Measurements from ENCODE around the gene LRRC43. TPM values are rescaled to one million over a fixed set of nuclear protein-coding genes. Genes with fewer than 3 reads are reported as not detected.
A peak's percentile ranks its signal among the peaks of the same experiment; 100 is the strongest.

LRRC43 gene
- total RNA-seq, 2 experiments from 2014 or later, result 0.23 TPM; not detected in 1

DNA sequence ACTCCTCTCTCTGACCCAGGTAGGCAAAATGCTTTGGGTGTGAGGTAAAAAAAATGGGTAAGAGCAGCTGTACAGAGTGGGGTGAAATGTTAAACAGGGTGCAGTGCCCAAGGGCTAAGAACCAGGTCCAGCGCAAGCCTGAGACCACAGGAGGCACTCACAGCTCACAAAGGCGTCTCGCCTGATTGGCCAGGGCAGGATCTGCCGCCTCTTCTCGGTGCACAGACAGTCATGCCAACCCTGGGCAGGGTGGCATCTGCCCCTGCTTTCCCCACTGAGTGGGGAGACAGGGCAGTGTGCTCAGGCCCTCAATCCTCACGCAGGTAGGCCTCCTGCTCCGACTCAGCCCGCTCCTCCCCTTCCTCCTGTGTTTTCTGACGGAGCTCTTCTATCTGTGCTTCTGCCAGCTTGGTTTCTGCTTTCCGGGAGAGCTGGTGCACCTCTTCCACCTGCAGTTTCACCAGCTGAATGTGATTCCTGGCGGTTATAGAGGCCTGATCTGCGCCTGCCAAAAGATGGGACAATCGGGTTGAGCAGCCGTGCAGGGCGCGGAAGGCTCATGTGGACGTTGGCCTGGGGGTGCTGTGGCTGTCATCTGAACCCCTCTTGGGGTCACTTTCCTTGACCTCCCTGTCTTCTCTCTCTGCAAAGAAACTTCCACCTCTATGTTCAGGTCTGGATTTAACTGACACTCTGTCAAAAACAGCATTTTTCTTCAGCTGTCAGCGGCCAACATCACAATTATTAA is 25.3 kb downstream of the LRRC43 start:
- no peak for DNase-seq
- H3K27me3 Mint-ChIP-seq, result peaks cover 10% of the 10 kb centered on the region
- peaks cover 11% of the 10 kb centered on the region for H3K36me3 Mint-ChIP-seq
- H3K9me3 Mint-ChIP-seq, result no peaks in the 10 kb centered on the region
- peaks cover 4% of the 10 kb centered on the region for H3K4me1 Mint-ChIP-seq
- H3K4me3 Mint-ChIP-seq, result no peak overlapping the region
- H3K27ac Mint-ChIP-seq, result no peak overlapping the region

GRCh38 chr12:122215771-122216170 is 32.8 kb downstream of the LRRC43 start:
- Mint-ChIP-seq H3K4me3 (no peak overlapping the region), H3K4me1 (peaks cover 3% of the 10 kb centered on the region), H3K27me3 (no peaks in the 10 kb centered on the region), H3K27ac (no peak overlapping the region), H3K36me3 (peaks cover 26% of the 10 kb centered on the region), H3K9me3 (no peaks in the 10 kb centered on the region)
- DNase-seq, result no peak

- peaks cover 23% of the 10 kb centered on the region for H3K36me3 Mint-ChIP-seq
These were observed 33.5 kb downstream of the LRRC43 start for GRCh38 chr12:122216445-122216844.

GRCh38 chr12:122225683-122226365 is 42.9 kb downstream of the LRRC43 start, which contains the start of gene DIABLO:
Gene DIABLO (minus strand): TSS chr12:122226052. CDS start chr12:122226014, 38 bp downstream.
- DNase-seq, result peak; percentile 100
- peaks cover 36% of the 10 kb centered on the region for H3K4me1 Mint-ChIP-seq
- no peaks in the 10 kb centered on the region for H3K27me3 Mint-ChIP-seq
- H3K36me3 Mint-ChIP-seq, result peaks cover 20% of the 10 kb centered on the region
- peak within 1 kb of the TSS; percentile 91 for H3K27ac Mint-ChIP-seq
- peak within 1 kb of the TSS; percentile 92 for H3K4me3 Mint-ChIP-seq
- no peaks in the 10 kb centered on the region for H3K9me3 Mint-ChIP-seq

More at GRCh38 chr12:122216445-122216844, 33.5 kb downstream of the LRRC43 start:
- peaks cover 9% of the 10 kb centered on the region for H3K4me1 Mint-ChIP-seq
- H3K4me3 Mint-ChIP-seq, result no peak overlapping the region
- no peaks in the 10 kb centered on the region for H3K9me3 Mint-ChIP-seq
- no peaks in the 10 kb centered on the region for H3K27me3 Mint-ChIP-seq
- H3K27ac Mint-ChIP-seq, result no peak overlapping the region
- DNase-seq, result no peak

DNA sequence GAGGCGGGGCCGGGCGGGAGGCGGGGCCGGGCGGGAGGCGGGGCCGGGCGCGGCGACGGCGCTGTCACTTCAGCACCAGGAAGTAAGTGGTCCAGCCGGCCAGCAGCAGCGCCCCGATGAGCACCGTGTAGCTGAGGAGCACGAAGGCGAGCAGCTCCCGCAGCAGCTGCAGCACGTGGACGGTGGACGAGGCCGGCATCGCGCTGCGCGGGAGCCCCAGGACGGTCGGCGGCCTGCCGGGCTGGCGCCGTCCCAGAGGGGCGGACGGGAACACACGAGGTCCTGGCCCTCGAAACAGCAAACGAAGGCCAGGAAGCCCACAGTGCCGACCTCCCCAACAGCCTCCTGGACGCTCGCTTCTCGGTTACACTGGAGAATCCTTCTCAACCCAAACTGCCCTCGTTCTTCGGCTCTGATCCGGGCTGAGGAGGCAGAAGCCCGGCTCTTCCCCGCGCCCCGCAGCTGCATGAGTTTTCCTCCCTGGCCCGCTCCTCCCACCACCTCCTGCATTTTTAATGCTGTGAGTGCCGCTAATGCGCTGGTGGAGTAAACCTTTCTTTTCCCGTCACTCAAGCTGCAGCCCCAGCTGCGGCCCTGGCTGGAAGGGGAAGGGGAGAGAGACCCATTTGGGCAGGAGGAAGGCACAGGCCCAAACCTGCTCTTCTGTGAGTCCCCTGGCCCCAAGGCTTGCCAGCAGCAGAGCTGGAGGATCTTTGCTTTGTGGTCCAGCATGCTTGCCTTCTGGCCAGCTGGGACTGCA is 43.6 kb downstream of the LRRC43 start:
- no peaks in the 10 kb centered on the region for H3K9me3 Mint-ChIP-seq
- DNase-seq, result no peak
- H3K4me3 Mint-ChIP-seq, result peak overlapping the region; percentile 64
- no peaks in the 10 kb centered on the region for H3K27me3 Mint-ChIP-seq
- H3K4me1 Mint-ChIP-seq, result peaks cover 30% of the 10 kb centered on the region
- H3K36me3 Mint-ChIP-seq, result peaks cover 20% of the 10 kb centered on the region
- no peak overlapping the region for H3K27ac Mint-ChIP-seq

GRCh38 chr12:122227341-122227740 is 44.4 kb downstream of the LRRC43 start:
- H3K4me1 Mint-ChIP-seq, result peaks cover 27% of the 10 kb centered on the region
- H3K9me3 Mint-ChIP-seq, result no peaks in the 10 kb centered on the region
- H3K27ac Mint-ChIP-seq, result no peak overlapping the region
- no peaks in the 10 kb centered on the region for H3K27me3 Mint-ChIP-seq
- peak overlapping the region; percentile 64 for H3K4me3 Mint-ChIP-seq
- peaks cover 14% of the 10 kb centered on the region for H3K36me3 Mint-ChIP-seq
- peak; percentile 55 for DNase-seq

GRCh38 chr12:122228092-122228491 is 45.2 kb downstream of the LRRC43 start:
- Mint-ChIP-seq H3K4me1 (peaks cover 27% of the 10 kb centered on the region), H3K27me3 (no peaks in the 10 kb centered on the region), H3K4me3 (no peak overlapping the region), H3K27ac (no peak overlapping the region), H3K9me3 (no peaks in the 10 kb centered on the region), H3K36me3 (peaks cover 16% of the 10 kb centered on the region)
- DNase-seq, result no peak

GRCh38 chr12:122230798-122231197 is 47.9 kb downstream of the LRRC43 start:
- H3K36me3 Mint-ChIP-seq, result peaks cover 10% of the 10 kb centered on the region
- H3K4me1 Mint-ChIP-seq, result peaks cover 14% of the 10 kb centered on the region

DNA sequence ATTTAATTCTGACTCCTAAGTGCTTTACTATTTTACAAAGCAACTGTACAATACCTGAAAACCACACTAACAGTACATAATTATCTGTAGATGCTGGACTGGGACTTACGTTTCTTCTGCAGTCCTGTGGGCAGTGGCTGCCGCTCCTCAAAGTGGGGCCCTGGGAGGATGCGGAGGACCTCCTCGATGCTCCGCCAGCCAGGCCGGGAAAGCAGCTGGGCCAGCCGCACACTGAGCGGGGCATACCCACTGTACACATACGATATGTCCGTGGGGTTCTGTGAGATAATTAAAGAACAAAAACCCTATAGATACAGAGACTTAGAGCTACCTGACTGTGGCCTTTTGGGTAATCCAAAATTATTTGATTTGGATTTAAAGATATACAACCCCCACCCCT is 49.8 kb downstream of the LRRC43 start:
- peaks cover 13% of the 10 kb centered on the region for H3K36me3 Mint-ChIP-seq
- H3K27ac Mint-ChIP-seq, result no peak overlapping the region
- no peaks in the 10 kb centered on the region for H3K27me3 Mint-ChIP-seq
- H3K4me3 Mint-ChIP-seq, result no peak overlapping the region
- DNase-seq, result no peak
- peaks cover 6% of the 10 kb centered on the region for H3K4me1 Mint-ChIP-seq
- no peaks in the 10 kb centered on the region for H3K9me3 Mint-ChIP-seq

More at GRCh38 chr12:122230798-122231197, 47.9 kb downstream of the LRRC43 start:
- Mint-ChIP-seq H3K4me3 (no peak overlapping the region), H3K27ac (no peak overlapping the region), H3K27me3 (no peaks in the 10 kb centered on the region), H3K9me3 (no peaks in the 10 kb centered on the region)
- no peak for DNase-seq

- Mint-ChIP-seq H3K27ac (no peak overlapping the region), H3K4me1 (no peaks in the 10 kb centered on the region), H3K27me3 (no peaks in the 10 kb centered on the region), H3K4me3 (no peak overlapping the region), H3K9me3 (no peaks in the 10 kb centered on the region), H3K36me3 (peaks cover 24% of the 10 kb centered on the region)
- no peak for DNase-seq
These were observed 52.8 kb downstream of the LRRC43 start for GRCh38 chr12:122235741-122236140.

GRCh38 chr12:122238861-122239260 is 55.9 kb downstream of the LRRC43 start:
- no peak overlapping the region for H3K27ac Mint-ChIP-seq
- peaks cover 1% of the 10 kb centered on the region for H3K4me1 Mint-ChIP-seq

GRCh38 chr12:122243965-122244364 is 61.0 kb downstream of the LRRC43 start:
- Mint-ChIP-seq H3K4me3 (no peak overlapping the region), H3K36me3 (peaks cover 12% of the 10 kb centered on the region), H3K27me3 (no peaks in the 10 kb centered on the region), H3K4me1 (peaks cover 18% of the 10 kb centered on the region), H3K27ac (peak overlapping the region; percentile 55), H3K9me3 (no peaks in the 10 kb centered on the region)
- DNase-seq, result no peak

More at GRCh38 chr12:122238861-122239260, 55.9 kb downstream of the LRRC43 start:
- no peaks in the 10 kb centered on the region for H3K27me3 Mint-ChIP-seq
- no peak for DNase-seq
- H3K9me3 Mint-ChIP-seq, result no peaks in the 10 kb centered on the region
- H3K4me3 Mint-ChIP-seq, result no peak overlapping the region
- H3K36me3 Mint-ChIP-seq, result peaks cover 21% of the 10 kb centered on the region

GRCh38 chr12:122244565-122245371 is 61.8 kb downstream of the LRRC43 start:
- DNase-seq, result no peak
- H3K36me3 Mint-ChIP-seq, result peaks cover 14% of the 10 kb centered on the region

DNA sequence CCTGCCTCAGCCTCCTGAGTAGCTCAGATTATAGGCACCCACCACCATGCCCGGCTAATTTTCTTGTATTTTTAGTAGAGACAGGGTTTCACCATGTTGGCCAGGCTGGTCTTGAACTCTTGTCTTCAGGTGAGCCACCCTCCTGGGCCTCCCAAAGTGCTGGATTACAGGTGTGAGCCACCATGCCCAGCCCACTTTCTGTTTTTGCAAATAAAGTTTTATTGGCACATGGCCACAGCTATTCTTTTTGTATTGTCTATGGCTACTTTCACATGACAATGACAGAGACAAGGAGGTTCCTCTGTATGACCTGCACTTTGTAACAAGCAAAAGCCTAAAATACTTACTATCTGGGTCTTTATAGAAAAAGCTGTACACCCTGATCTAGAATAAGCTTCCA is 62.6 kb downstream of the LRRC43 start:
- no peaks in the 10 kb centered on the region for H3K9me3 Mint-ChIP-seq
- H3K4me1 Mint-ChIP-seq, result peaks cover 18% of the 10 kb centered on the region
- no peak overlapping the region for H3K4me3 Mint-ChIP-seq
- peaks cover 10% of the 10 kb centered on the region for H3K36me3 Mint-ChIP-seq
- no peak for DNase-seq
- H3K27me3 Mint-ChIP-seq, result no peaks in the 10 kb centered on the region
- H3K27ac Mint-ChIP-seq, result no peak overlapping the region

More at GRCh38 chr12:122244565-122245371, 61.8 kb downstream of the LRRC43 start:
- Mint-ChIP-seq H3K4me3 (peak overlapping the region; percentile 46), H3K4me1 (peaks cover 18% of the 10 kb centered on the region), H3K27ac (peak overlapping the region; percentile 55), H3K27me3 (no peaks in the 10 kb centered on the region), H3K9me3 (no peaks in the 10 kb centered on the region)

All from activated naive CD8-positive, alpha-beta T cell treated with anti-CD3 and anti-CD28 coated beads for 36 hours (primary cell).